NCI-H1092 treated with DMSO at 0.1 percent for 48 hours (cell line): ENCODE results near the gene PTPN4.

Experiments used
- DNase-seq: peaks from one replicate; lab custom pipeline; 2025; lab: John Stamatoyannopoulos, UW

Gene PTPN4

GRCh38 chr2:119857742-119858141, 98.0 kb downstream of the PTPN4 start:
- no peak for DNase-seq

GRCh38 chr2:119859528-119859927, 99.8 kb downstream of the PTPN4 start:
- DNase-seq = no peak

- no peak for DNase-seq
Observed at GRCh38 chr2:119860924-119861323, 101.2 kb downstream of the PTPN4 start.

- no peak for DNase-seq
Observed at GRCh38 chr2:119862127-119862889, 102.6 kb downstream of the PTPN4 start.

- no peak for DNase-seq
Observed at GRCh38 chr2:119864318-119864717, 104.6 kb downstream of the PTPN4 start.

- DNase-seq = no peak
Observed at GRCh38 chr2:119871725-119872124, 112.0 kb downstream of the PTPN4 start.

GRCh38 chr2:119873350-119874315, 113.9 kb downstream of the PTPN4 start:
- no peak for DNase-seq

GRCh38 chr2:119879502-119879901, 119.8 kb downstream of the PTPN4 start:
- no peak for DNase-seq

GRCh38 chr2:119888680-119889079, 129.0 kb downstream of the PTPN4 start:
- no peak for DNase-seq

GRCh38 chr2:119897736-119898395, 138.1 kb downstream of the PTPN4 start:
- no peak for DNase-seq

GRCh38 chr2:119901013-119901412, 141.3 kb downstream of the PTPN4 start:
- DNase-seq = no peak

GRCh38 chr2:119910566-119910965, 150.8 kb downstream of the PTPN4 start:
- no peak for DNase-seq

GRCh38 chr2:119914266-119914665, 154.5 kb downstream of the PTPN4 start:
- DNase-seq = no peak

- DNase-seq = no peak
Observed at GRCh38 chr2:119921825-119922224, 162.1 kb downstream of the PTPN4 start.

- no peak for DNase-seq
Observed at GRCh38 chr2:119922699-119923098, 163.0 kb downstream of the PTPN4 start.

GRCh38 chr2:119929537-119929936, 169.8 kb downstream of the PTPN4 start:
- no peak for DNase-seq

- DNase-seq = no peak
Observed at GRCh38 chr2:119932809-119933208, 173.1 kb downstream of the PTPN4 start.

GRCh38 chr2:119934319-119934718, 174.6 kb downstream of the PTPN4 start:
- DNase-seq = no peak

- no peak for DNase-seq
Observed at GRCh38 chr2:119937680-119938079, 178.0 kb downstream of the PTPN4 start.

GRCh38 chr2:119939915-119940314, 180.2 kb downstream of the PTPN4 start:
- no peak for DNase-seq

GRCh38 chr2:119940856-119941255, 181.1 kb downstream of the PTPN4 start:
- DNase-seq = no peak

GRCh38 chr2:119941388-119941787, 181.7 kb downstream of the PTPN4 start:
- no peak for DNase-seq
